Common myeloid progenitor, CD34-positive (primary cell): ENCODE results near the gene HTRA3.

ENCODE experiments used
- CTCF ChIA-PET: fragments of 350-600 bp; sonication (Branson Sonifier 250); formaldehyde crosslinking; loops from one replicate; lab custom pipeline; 2021; ENCODE audit warnings: antibody characterized with exemption; lab: Charles Lee
- POLR2A ChIA-PET: fragments of 350-600 bp; sonication (Branson Sonifier 250); formaldehyde crosslinking; loops from one replicate; lab custom pipeline; 2021; ENCODE audit warnings: antibody characterized with exemption; lab: Charles Lee
- DNase-seq, 3 donors: peaks; one replicate each; pipeline versions ENCODE4 v3.0.0 to v3.0.0-alpha.2; 2013
- H3K27ac ChIP-seq, 2 experiments: 1 replicate in 1 of 2; 2 replicates in 1 of 2; pipeline ENCODE4 v1.7.0; 2013; ENCODE audit warnings: inconsistent platforms in 2 of 2, low read length in 2 of 2, mild to moderate bottlenecking in 2 of 2, low read depth in 1 of 2, moderate library complexity in 1 of 2; ENCODE audit not compliant: severe bottlenecking in 2 of 2, insufficient read depth in 1 of 2, poor library complexity in 1 of 2
- H3K27me3 ChIP-seq, 5 experiments: replicated peaks in 2 of 5; 1 replicate in 3 of 5; 2 replicates in 2 of 5; pipeline versions ENCODE4 v1.6.1 to v1.7.0; 2013; ENCODE audit warnings: low read length in 4 of 5, mild to moderate bottlenecking in 2 of 5, moderate library complexity in 2 of 5, inconsistent platforms in 1 of 5; ENCODE audit not compliant: insufficient read depth in 5 of 5, control insufficient read depth in 4 of 5
- H3K36me3 ChIP-seq, 4 experiments: 1 replicate in 2 of 4; 2 replicates in 2 of 4; pipeline versions ENCODE4 v1.6.1 to v1.7.0; 2013; ENCODE audit warnings: low read length in 3 of 4, control low read depth in 1 of 4, mild to moderate bottlenecking in 1 of 4; ENCODE audit not compliant: control insufficient read depth in 4 of 4, insufficient read depth in 4 of 4
- H3K4me1 ChIP-seq, 4 experiments: 1 replicate in 3 of 4; 2 replicates in 1 of 4; pipeline versions ENCODE4 v1.6.1 to v1.7.1; 2013; ENCODE audit warnings: low read length in 3 of 4, mild to moderate bottlenecking in 3 of 4, control low read depth in 1 of 4, inconsistent platforms in 1 of 4, moderate library complexity in 1 of 4; ENCODE audit not compliant: control insufficient read depth in 4 of 4, insufficient read depth in 4 of 4; ENCODE audit errors: control extremely low read depth in 1 of 4
- H3K4me3 ChIP-seq, 7 experiments: 1 replicate in 4 of 7; 2 replicates in 3 of 7; pipeline versions ENCODE4 v1.5.1 to v1.7.0; 2013; ENCODE audit warnings: mild to moderate bottlenecking in 7 of 7, low read length in 6 of 7, moderate library complexity in 6 of 7, inconsistent platforms in 2 of 7, low read depth in 2 of 7, control low read depth in 1 of 7; ENCODE audit not compliant: insufficient read depth in 4 of 7, control insufficient read depth in 1 of 7; ENCODE audit errors: extremely low read depth in 1 of 7
- H3K9me3 ChIP-seq, 5 experiments: 1 replicate in 4 of 5; 2 replicates in 1 of 5; pipeline versions ENCODE4 v1.6.1 to v1.7.1; 2013; ENCODE audit warnings: low read length in 4 of 5, mild to moderate bottlenecking in 2 of 5, inconsistent platforms in 1 of 5, low read depth in 1 of 5, moderate library complexity in 1 of 5; ENCODE audit not compliant: control insufficient read depth in 4 of 5, insufficient read depth in 2 of 5; ENCODE audit errors: control extremely low read depth in 1 of 5
- WGBS: methylation state at CpG from one replicate; pipeline ENCODE4 v1.1.5; 2013; ENCODE audit not compliant: insufficient coverage; 5-methylcytosine and 5-hydroxymethylcytosine counted together

HTRA3 gene

GRCh38 chr4:8274765-8275547 lies 5.4 kb downstream of the HTRA3 start:
- DNase-seq = peak; percentile 60 to 80 (median 76)
- no peak overlapping the region for H3K27ac ChIP-seq
- H3K9me3 ChIP-seq = no peaks in the 10 kb centered on the region
- H3K36me3 ChIP-seq = peaks cover 0 to 4% (median 0%) of the 10 kb centered on the region in 4 experiments
- peaks cover 0 to 99% (median 92%) of the 10 kb centered on the region in 4 experiments for H3K4me1 ChIP-seq
- H3K4me3 ChIP-seq = peak overlapping the region in 1 of 7 experiments; percentile 9
- ChIA-PET POLR2A (no interaction called here), CTCF (interaction anchor here (1.2 to 5.0 kb wide), 6 partner anchors 8 to 128 kb away, joined by 3 to 34 read pairs (median 6); no protein-coding TSS in a partner anchor)
- 40% methylated on average over 11 of the region's 19 CpGs for WGBS
- peaks cover 0 to 11% (median 3%) of the 10 kb centered on the region in 5 experiments for H3K27me3 ChIP-seq

GRCh38 chr4:8275548-8275910 lies 6.0 kb downstream of the HTRA3 start:
- H3K36me3 ChIP-seq = peaks cover 0 to 4% (median 0%) of the 10 kb centered on the region in 4 experiments
- H3K9me3 ChIP-seq = no peaks in the 10 kb centered on the region
- CTCF ChIA-PET = interaction anchor here (1.2 to 5.0 kb wide), 8 partner anchors 9 to 128 kb away, joined by 3 to 34 read pairs (median 4); no protein-coding TSS in a partner anchor
- POLR2A ChIA-PET = no interaction called here
- H3K27me3 ChIP-seq = peaks cover 0 to 7% (median 1%) of the 10 kb centered on the region in 5 experiments
- no peak overlapping the region for H3K4me3 ChIP-seq
- DNase-seq = no peak
- no peak overlapping the region for H3K27ac ChIP-seq
- WGBS = 69% methylated on average over 2 of the region's 4 CpGs
- peaks cover 0 to 99% (median 92%) of the 10 kb centered on the region in 4 experiments for H3K4me1 ChIP-seq

GRCh38 chr4:8276358-8277240 lies 7.0 kb downstream of the HTRA3 start:
- Histone ChIP-seq H3K9me3 (no peaks in the 10 kb centered on the region), H3K27me3 (no peaks in the 10 kb centered on the region), H3K4me3 (peak overlapping the region in 2 of 7 experiments; percentile 1 to 4), H3K4me1 (peaks cover 0 to 93% (median 87%) of the 10 kb centered on the region in 4 experiments), H3K36me3 (peaks cover 0 to 4% (median 0%) of the 10 kb centered on the region in 4 experiments), H3K27ac (no peak overlapping the region)
- DNase-seq = no peak
- CTCF ChIA-PET = interaction anchor here (1.5 to 5.0 kb wide), 7 partner anchors 10 to 127 kb away, joined by 3 to 34 read pairs (median 5); no protein-coding TSS in a partner anchor
- POLR2A ChIA-PET = no interaction called here
- 46% methylated on average over 23 of the region's 24 CpGs for WGBS

GRCh38 chr4:8277356-8278008 lies 7.9 kb downstream of the HTRA3 start:
- Histone ChIP-seq H3K36me3 (peaks cover 0 to 7% (median 0%) of the 10 kb centered on the region in 4 experiments), H3K9me3 (no peaks in the 10 kb centered on the region), H3K27me3 (no peaks in the 10 kb centered on the region), H3K4me3 (peak overlapping the region in 1 of 7 experiments; percentile 1), H3K27ac (no peak overlapping the region), H3K4me1 (peaks cover 0 to 89% (median 87%) of the 10 kb centered on the region in 4 experiments)
- ChIA-PET CTCF (interaction anchor here (1.0 to 5.0 kb wide), 5 partner anchors 11 to 126 kb away, joined by 4 to 34 read pairs (median 5); no protein-coding TSS in a partner anchor), POLR2A (interaction anchor here (0.7 kb wide), 1 partner anchor 41 kb away, joined by 5 read pairs; no protein-coding TSS in a partner anchor)
- no peak for DNase-seq
- 77% methylated on average over 9 of the region's 11 CpGs for WGBS

GRCh38 chr4:8278009-8278395 lies 8.4 kb downstream of the HTRA3 start:
- Histone ChIP-seq H3K27me3 (no peaks in the 10 kb centered on the region), H3K9me3 (no peaks in the 10 kb centered on the region), H3K36me3 (peaks cover 0 to 7% (median 0%) of the 10 kb centered on the region in 4 experiments), H3K4me1 (peaks cover 0 to 89% (median 87%) of the 10 kb centered on the region in 4 experiments), H3K27ac (peak overlapping the region in 1 of 2 experiments; percentile 32), H3K4me3 (peak overlapping the region in 2 of 7 experiments; percentile 32 to 36)
- CTCF ChIA-PET = interaction anchor here (1.0 to 5.0 kb wide), 4 partner anchors 12 to 37 kb away, joined by 4 to 34 read pairs (median 4); no protein-coding TSS in a partner anchor
- peak in 1 of 3 donors; percentile 45 for DNase-seq
- WGBS = 52% methylated on average over 6 of the region's 6 CpGs
- POLR2A ChIA-PET = interaction anchor here (0.7 kb wide), 1 partner anchor 42 kb away, joined by 5 read pairs; no protein-coding TSS in a partner anchor
